GM13976 (cell line): ENCODE results near the gene KRTAP12-4.

Source experiments
- DNase-seq: peaks from one replicate; pipeline ENCODE4 v3.0.0; 2012; ENCODE audit warnings: low spot score
- in situ Hi-C: fragments of 300-500 bp; cut with MboI; formaldehyde crosslinking; loops from one replicate; pipeline ENCODE4 v1.12.0; 2022; ENCODE audit warnings: low sequenced_read_pairs, mixed read lengths, inconsistent platforms; ENCODE audit not compliant: unreplicated experiment
- TF ChIP-seq, protein P1 (sequence below): IDR thresholded peaks from 2 replicates; pipeline ENCODE4 v1.5.1; 2012; ENCODE audit warnings: borderline replicate concordance, mild to moderate bottlenecking; ENCODE audit not compliant: insufficient read depth; ENCODE audit errors: extremely low read depth, missing control alignments, control extremely low read depth

The KRTAP12-4 gene

DNA sequence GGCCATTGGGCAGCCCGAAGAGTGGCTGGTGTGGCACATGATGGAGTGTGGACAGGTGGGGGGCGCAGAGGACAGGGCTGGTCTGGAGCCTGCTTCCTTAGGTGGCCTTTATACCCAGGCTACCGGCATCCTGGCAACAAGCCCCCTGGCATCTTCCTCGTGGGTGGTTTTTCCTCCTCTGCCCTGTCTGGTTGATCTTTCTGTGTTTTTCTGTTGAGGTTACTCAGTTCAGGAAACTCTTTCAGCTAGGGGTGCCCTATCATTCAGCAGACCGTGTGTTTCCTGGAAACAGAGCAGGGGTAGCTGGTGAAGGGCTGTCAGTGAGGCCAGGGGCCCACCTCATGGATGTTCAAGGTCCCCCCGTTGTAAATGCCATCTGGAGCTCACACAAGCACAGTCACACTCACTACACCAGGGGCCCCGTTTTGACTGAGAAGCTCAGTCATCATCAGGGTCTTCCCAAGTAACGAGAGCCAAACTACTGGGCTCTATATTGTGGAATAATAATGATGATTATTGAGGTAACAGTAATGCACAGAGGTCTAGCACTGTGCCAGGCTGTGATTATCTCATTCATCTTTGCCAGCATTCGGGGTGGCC, at the start of gene KRTAP12-4:
Gene KRTAP12-4 (minus strand): TSS at position 84 of the 600 bp plus-strand sequence. CDS start 45 bp downstream, at position 39.
- TF ChIP-seq, protein P1, sequence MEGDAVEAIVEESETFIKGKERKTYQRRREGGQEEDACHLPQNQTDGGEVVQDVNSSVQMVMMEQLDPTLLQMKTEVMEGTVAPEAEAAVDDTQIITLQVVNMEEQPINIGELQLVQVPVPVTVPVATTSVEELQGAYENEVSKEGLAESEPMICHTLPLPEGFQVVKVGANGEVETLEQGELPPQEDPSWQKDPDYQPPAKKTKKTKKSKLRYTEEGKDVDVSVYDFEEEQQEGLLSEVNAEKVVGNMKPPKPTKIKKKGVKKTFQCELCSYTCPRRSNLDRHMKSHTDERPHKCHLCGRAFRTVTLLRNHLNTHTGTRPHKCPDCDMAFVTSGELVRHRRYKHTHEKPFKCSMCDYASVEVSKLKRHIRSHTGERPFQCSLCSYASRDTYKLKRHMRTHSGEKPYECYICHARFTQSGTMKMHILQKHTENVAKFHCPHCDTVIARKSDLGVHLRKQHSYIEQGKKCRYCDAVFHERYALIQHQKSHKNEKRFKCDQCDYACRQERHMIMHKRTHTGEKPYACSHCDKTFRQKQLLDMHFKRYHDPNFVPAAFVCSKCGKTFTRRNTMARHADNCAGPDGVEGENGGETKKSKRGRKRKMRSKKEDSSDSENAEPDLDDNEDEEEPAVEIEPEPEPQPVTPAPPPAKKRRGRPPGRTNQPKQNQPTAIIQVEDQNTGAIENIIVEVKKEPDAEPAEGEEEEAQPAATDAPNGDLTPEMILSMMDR, result no peak
- no peak for DNase-seq
- in situ Hi-C loops, result no loop called here

- in situ Hi-C loops, result no loop called here
- TF ChIP-seq, protein P1, result no peak
- DNase-seq, result no peak
Observed at GRCh38 chr21:44703731-44704635, 49.5 kb upstream of the KRTAP12-4 start.

GRCh38 chr21:44702973-44703730, 48.7 kb upstream of the KRTAP12-4 start:
- in situ Hi-C loops, result no loop called here
- DNase-seq, result no peak
- TF ChIP-seq, protein P1, result no peak

DNA sequence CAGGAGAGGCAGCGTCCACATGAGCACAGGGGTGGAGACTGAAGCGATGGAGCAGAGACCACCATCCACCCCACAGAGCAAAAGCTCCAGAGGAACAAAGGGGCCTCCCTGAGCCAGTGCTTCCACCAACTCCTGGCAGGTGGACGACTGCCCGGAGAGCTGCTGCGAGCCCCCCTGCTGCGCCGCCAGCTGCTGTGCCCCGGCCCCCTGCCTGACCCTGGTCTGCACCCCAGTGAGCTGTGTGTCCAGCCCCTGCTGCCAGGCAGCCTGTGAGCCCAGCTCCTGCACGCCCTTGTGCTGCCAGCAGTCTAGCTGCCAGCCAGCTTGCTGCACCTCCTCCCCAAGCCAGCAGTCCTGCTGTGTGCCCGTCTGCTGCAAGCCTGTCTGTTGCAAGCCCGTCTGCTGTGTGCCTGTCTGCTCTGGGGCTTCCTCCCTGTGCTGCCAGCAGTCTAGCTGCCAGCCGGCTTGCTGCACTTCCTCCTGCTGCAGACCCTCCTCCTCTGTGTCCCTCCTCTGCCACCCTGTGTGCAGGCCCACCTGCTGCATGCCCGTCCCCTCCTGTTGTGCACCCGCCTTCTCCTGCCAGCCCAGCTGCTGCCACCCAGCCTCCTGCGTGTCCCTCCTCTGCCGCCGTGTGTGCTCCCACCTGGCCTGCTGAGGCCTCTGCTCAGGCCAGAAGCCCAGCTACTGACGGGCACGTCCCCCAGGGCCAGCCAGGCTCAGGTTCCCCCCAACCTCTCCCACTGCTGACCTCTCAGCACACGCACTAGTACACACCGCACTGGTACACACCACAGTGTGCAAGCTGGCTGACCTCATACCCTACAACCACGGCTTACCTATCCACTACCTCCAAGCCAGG, 47.9 kb upstream of the KRTAP12-4 start:
- no peak for DNase-seq
- in situ Hi-C loops, result no loop called here
- TF ChIP-seq, protein P1, result no peak

GRCh38 chr21:44701541-44701940, 47.1 kb upstream of the KRTAP12-4 start:
- DNase-seq, result no peak
- in situ Hi-C loops, result no loop called here
- TF ChIP-seq, protein P1, result no peak

DNA sequence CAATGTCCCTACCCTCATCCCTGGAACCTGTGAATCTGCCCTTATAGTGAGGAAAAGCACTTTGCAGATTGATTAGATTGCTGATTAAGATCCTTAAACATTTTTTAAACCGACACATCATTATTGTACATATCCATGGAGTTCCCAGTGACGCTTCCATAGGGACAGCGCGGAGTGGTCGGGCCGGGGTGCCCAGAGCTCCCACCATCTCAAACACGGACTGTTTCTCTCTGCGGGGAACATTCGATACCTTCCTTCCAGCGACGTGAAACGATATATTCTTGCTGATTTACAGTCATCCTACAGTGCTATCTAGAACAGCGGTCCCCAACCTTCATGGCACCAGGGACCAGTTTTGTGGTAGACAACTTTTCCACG, 46.6 kb upstream of the KRTAP12-4 start:
- in situ Hi-C loops, result no loop called here

More for the DNA sequence above, 46.6 kb upstream of the KRTAP12-4 start:
- TF ChIP-seq, protein P1, result no peak
- no peak for DNase-seq
